Measurements from ENCODE around the gene ATP5MC2.
"Not testable (repeated sequence)": the region's sequence is repeated elsewhere in the genome, so short reads cannot be mapped to it uniquely, and the experiment has no call there.

The ATP5MC2 gene

GRCh38 chr12:53644133-53644532, 31.8 kb downstream of the ATP5MC2 start:
- no peak for DNase-seq

GRCh38 chr12:53643232-53643979, 32.5 kb downstream of the ATP5MC2 start:
- DNase-seq = no peak

GRCh38 chr12:53638057-53638456, 37.8 kb downstream of the ATP5MC2 start:
- DNase-seq = no peak

- no peak for DNase-seq
Observed at GRCh38 chr12:53636641-53637040, 39.2 kb downstream of the ATP5MC2 start.

- DNase-seq = not testable (repeated sequence)
Observed at GRCh38 chr12:53635708-53636107, 40.2 kb downstream of the ATP5MC2 start.

- no peak for DNase-seq
Observed at GRCh38 chr12:53631721-53632120, 44.2 kb downstream of the ATP5MC2 start.

- no peak for DNase-seq
Observed at GRCh38 chr12:53627919-53628318, 48.0 kb downstream of the ATP5MC2 start.

GRCh38 chr12:53626702-53627169, 49.1 kb downstream of the ATP5MC2 start:
- DNase-seq = no peak

- peak; percentile 97 for DNase-seq
Observed at GRCh38 chr12:53625946-53626701, 49.8 kb downstream of the ATP5MC2 start, which contains the start of gene ATF7. TSS of gene ATF7 (minus strand) at chr12:53626382. CDS start at chr12:53601000, 25,382 bp downstream.

GRCh38 chr12:53625373-53625945, 50.4 kb downstream of the ATP5MC2 start:
- DNase-seq = no peak

GRCh38 chr12:53624956-53625355, 50.9 kb downstream of the ATP5MC2 start:
- no peak for DNase-seq

- DNase-seq = no peak
Observed at GRCh38 chr12:53624458-53624857, 51.4 kb downstream of the ATP5MC2 start.

- no peak for DNase-seq
Observed at GRCh38 chr12:53623548-53624385, 52.1 kb downstream of the ATP5MC2 start.

GRCh38 chr12:53622724-53623123, 53.2 kb downstream of the ATP5MC2 start:
- no peak for DNase-seq

GRCh38 chr12:53618275-53618674, 57.6 kb downstream of the ATP5MC2 start:
- DNase-seq = no peak

GRCh38 chr12:53617700-53618099, 58.2 kb downstream of the ATP5MC2 start:
- no peak for DNase-seq

GRCh38 chr12:53616950-53617349, 58.9 kb downstream of the ATP5MC2 start:
- no peak for DNase-seq

All from activated CD4-positive, alpha-beta T cell treated with anti-CD3 and anti-CD28 coated beads for 1 hour (primary cell).